AG04449 (cell line): ENCODE results near the gene STIMATE.

Experiments
- CTCF ChIA-PET: fragments of 350-600 bp; formaldehyde crosslinking; extraction: SDS; loops from one replicate; lab custom pipeline; 2021; ENCODE audit warnings: antibody characterized with exemption; lab: Yijun Ruan, JAX
- POLR2A ChIA-PET: fragments of 400-600, 350-600 bp; formaldehyde crosslinking; extraction: SDS; loops from one replicate; lab custom pipeline; 2020; ENCODE audit warnings: antibody characterized with exemption, inconsistent platforms; lab: Yijun Ruan, JAX
- DNase-seq: peaks from one replicate; pipeline ENCODE4 v3.0.0-alpha.2; 2010; ENCODE audit warnings: low read depth, low spot score
- H3K4me3 ChIP-seq: 2 replicates; pipeline ENCODE4 v1.5.1; 2011; ENCODE audit warnings: low read depth, mild to moderate bottlenecking, control low read depth, low read length
- CTCF ChIP-seq: IDR thresholded peaks from one replicate; pipeline ENCODE4 v1.5.1; 2011; ENCODE audit warnings: mild to moderate bottlenecking, moderate library complexity, low read length, control low read depth, inconsistent platforms; ENCODE audit not compliant: insufficient read depth; ENCODE audit errors: missing control alignments

Gene STIMATE

GRCh38 chr3:52801839-52802238 is 95.5 kb downstream of the STIMATE start:
- DNase-seq = no peak
- ChIA-PET CTCF (no interaction called here), POLR2A (interaction anchor here (0.6 kb wide), 1 partner anchor 307 kb away, joined by 4 read pairs; no protein-coding TSS in a partner anchor)
- no peak overlapping the region for H3K4me3 ChIP-seq
- TF ChIP-seq CTCF = no peak

- no peak overlapping the region for H3K4me3 ChIP-seq
- no peak for TF ChIP-seq CTCF
- ChIA-PET POLR2A (no interaction called here), CTCF (no interaction called here)
- DNase-seq = no peak
These were observed 97.3 kb downstream of the STIMATE start for GRCh38 chr3:52800079-52800478.

GRCh38 chr3:52798978-52799476 is 98.3 kb downstream of the STIMATE start:
- CTCF ChIA-PET = interaction anchor here (0.8 to 1.0 kb wide), 3 partner anchors 9 to 25 kb away, joined by 3 to 4 read pairs (median 3); no protein-coding TSS in a partner anchor
- no peak for DNase-seq
- TF ChIP-seq CTCF = no peak
- no peak overlapping the region for H3K4me3 ChIP-seq
- POLR2A ChIA-PET = no interaction called here

GRCh38 chr3:52798376-52798977 is 98.9 kb downstream of the STIMATE start:
- POLR2A ChIA-PET = no interaction called here
- CTCF ChIA-PET = interaction anchor here (0.8 to 1.0 kb wide), 3 partner anchors 9 to 25 kb away, joined by 3 to 4 read pairs (median 3); no protein-coding TSS in a partner anchor
- TF ChIP-seq CTCF = no peak
- no peak for DNase-seq
- H3K4me3 ChIP-seq = no peak overlapping the region

GRCh38 chr3:52796411-52796810 is 100.9 kb downstream of the STIMATE start:
- TF ChIP-seq CTCF = no peak
- H3K4me3 ChIP-seq = no peak overlapping the region
- no peak for DNase-seq
- CTCF ChIA-PET = interaction anchor here (0.9 to 1.2 kb wide), 2 partner anchors 23 to 52 kb away, joined by 3 to 4 read pairs; no protein-coding TSS in a partner anchor
- POLR2A ChIA-PET = no interaction called here

GRCh38 chr3:52795298-52795900 is 101.9 kb downstream of the STIMATE start:
- H3K4me3 ChIP-seq = no peak overlapping the region
- ChIA-PET POLR2A (no interaction called here), CTCF (interaction anchor here (1.7 kb wide), 1 partner anchor 26 kb away, joined by 7 read pairs; no protein-coding TSS in a partner anchor)
- no peak for TF ChIP-seq CTCF
- DNase-seq = no peak
